NB4 (cell line): Measurements from ENCODE around the gene TMEM247.
A peak's percentile ranks its signal among the peaks of the same experiment; 100 is the strongest.

Experiments used
- DNase-seq: peaks from one replicate; pipeline ENCODE4 v3.0.0; 2010; ENCODE audit warnings: low read depth
- H3K4me3 ChIP-seq: one replicate; pipeline ENCODE4 v1.5.1; 2011; ENCODE audit warnings: mild to moderate bottlenecking, low read depth, low read length, moderate library complexity
- CTCF ChIP-seq: IDR thresholded peaks from one replicate; pipeline ENCODE4 v1.5.1; 2012; ENCODE audit warnings: low read depth, low read length
- MAX ChIP-seq: IDR thresholded peaks from 2 replicates; pipeline ENCODE4 v1.6.1; 2011; ENCODE audit warnings: low read depth, low read length
- MYC ChIP-seq: IDR thresholded peaks from 2 replicates; pipeline ENCODE4 v1.6.1; 2011; ENCODE audit warnings: low read depth, low read length
- POLR2A ChIP-seq: IDR thresholded peaks from 2 replicates; pipeline ENCODE4 v1.6.1; 2011; ENCODE audit warnings: mild to moderate bottlenecking; ENCODE audit not compliant: insufficient read length; ENCODE audit errors: extremely low read depth

TMEM247 gene

GRCh38 chr2:46479265-46479664, at the start of gene TMEM247:
Gene TMEM247 (plus strand): TSS chr2:46479565.
- TF ChIP-seq MAX: no peak
- TF ChIP-seq MYC: no peak
- TF ChIP-seq POLR2A: no peak
- TF ChIP-seq CTCF: no peak
- DNase-seq: no peak
- no peak within 1 kb of the TSS for H3K4me3 ChIP-seq

GRCh38 chr2:46430413-46430812, 49.0 kb upstream of the TMEM247 start:
- no peak for DNase-seq
- H3K4me3 ChIP-seq: no peak overlapping the region
- TF ChIP-seq CTCF: no peak
- TF ChIP-seq POLR2A: no peak
- no peak for TF ChIP-seq MYC
- no peak for TF ChIP-seq MAX

- no peak overlapping the region for H3K4me3 ChIP-seq
- no peak for DNase-seq
- no peak for TF ChIP-seq CTCF
- no peak for TF ChIP-seq MAX
- no peak for TF ChIP-seq POLR2A
Measured at GRCh38 chr2:46430992-46431391, 48.4 kb upstream of the TMEM247 start.

GRCh38 chr2:46431481-46432235, 47.7 kb upstream of the TMEM247 start:
- peak; percentile 11 for DNase-seq
- no peak for TF ChIP-seq POLR2A
- no peak for TF ChIP-seq MYC
- TF ChIP-seq MAX: no peak
- no peak for TF ChIP-seq CTCF
- no peak overlapping the region for H3K4me3 ChIP-seq

GRCh38 chr2:46434851-46435273, 44.5 kb upstream of the TMEM247 start:
- no peak overlapping the region for H3K4me3 ChIP-seq
- DNase-seq: no peak
- TF ChIP-seq MAX (no peak), POLR2A (no peak)

- no peak for TF ChIP-seq CTCF
- TF ChIP-seq MAX: no peak
- no peak for TF ChIP-seq MYC
- no peak for TF ChIP-seq POLR2A
- DNase-seq: no peak
- H3K4me3 ChIP-seq: no peak overlapping the region
Measured at GRCh38 chr2:46435353-46435752, 44.0 kb upstream of the TMEM247 start.
